C4-2B (cell line): ENCODE data around the gene AFF3.

Experiments used
- CTCF ChIP-seq: fragments of 450-650 bp; conservative IDR thresholded peaks from 2 replicates; pipeline ENCODE4 v1.5.1; 2017; ENCODE audit warnings: mild to moderate bottlenecking
- ZFX ChIP-seq: fragments of 450-650 bp; IDR thresholded peaks from 2 replicates; pipeline ENCODE4 v1.6.1; 2017

GRCh38 chr2:99821039-99821438 is 321.4 kb downstream of the AFF3 start:
- TF ChIP-seq CTCF: no peak
- no peak for TF ChIP-seq ZFX
